ENCODE results near the gene VIPR1. TPM values are rescaled to one million over a fixed set of nuclear protein-coding genes. Genes with fewer than 3 reads are reported as not detected.

Gene VIPR1
- total RNA-seq, 1 experiment from 2014 or later, result 3.7 TPM

- Histone ChIP-seq H3K27me3 (ENCODE audit: low read length) (no peaks in the 10 kb centered on the region), H3K9me3 (ENCODE audit: low read length) (no peaks in the 10 kb centered on the region), H2AFZ (ENCODE audit: low read length) (peak overlapping the region; percentile 97), H3F3A (ENCODE audit: low read length, unreplicated experiment) (no peaks in the 10 kb centered on the region), H3K27ac (ENCODE audit: low read length) (peak overlapping the region; percentile 76), H3K4me2 (ENCODE audit: low read length) (peak overlapping the region; percentile 98), H4K20me1 (ENCODE audit: low read length) (no peaks in the 10 kb centered on the region), H3K4me3 (ENCODE audit: low read length) (peak overlapping the region; percentile 92), H3K9me2 (replicated peaks; ENCODE audit: low read length) (no peaks in the 10 kb centered on the region), H3K9ac (ENCODE audit: low read length) (peak overlapping the region; percentile 90), H3K79me2 (ENCODE audit: low read length) (peaks cover 33% of the 10 kb centered on the region), H3K4me1 (ENCODE audit: insufficient read depth, low read length) (peaks cover 26% of the 10 kb centered on the region), H3K36me3 (ENCODE audit: low read depth, low read length) (no peaks in the 10 kb centered on the region; the same call in 1 of the 2 replicates)
- CTCF ChIA-PET, result interaction anchor here (0.7 to 1.2 kb wide), 2 partner anchors 18 to 81 kb away, joined by 3 to 6 read pairs; partner anchors contain the start of gene NKTR
- DNase-seq (no peak), ATAC-seq (peak; percentile 1)
- POLR2A ChIA-PET (ENCODE audit: unreplicated experiment), result no interaction called here
- TF ChIP-seq EZH2 (IDR thresholded peaks at IDR 0.05; ENCODE audit: low read length, unreplicated experiment) (no peak), EZH2phosphoT487 (IDR thresholded peaks at IDR 0.05; ENCODE audit: borderline replicate concordance, low read length) (no peak), CTCF (conservative IDR thresholded peaks at IDR 0.05; ENCODE audit: low read depth, low read length) (no peak)
- intact Hi-C loops (cut with micrococcal nuclease), result loop anchor here (1.0 kb wide), 2 partner anchors 8 to 18 kb away; partner anchors contain the start of genes NKTR and SS18L2
- TSS peak; percentile 80 for BruUV-seq (replicated peaks)
Measured at GRCh38 chr3:42582474-42583070, 80.1 kb downstream of the VIPR1 start.

Other genes with a start within 250 kb of the VIPR1 start
- 0.46 TPM in 1 of 2 replicates, not detected in the other for gene CCK, start 236.5 kb upstream of the VIPR1 start, total RNA-seq (2014; rRNA removed)
- not detected in 2 replicates for gene LYZL4, start 92.0 kb upstream of the VIPR1 start, total RNA-seq (2014; rRNA removed)
- 43.2 and 63.3 TPM in 2 replicates for gene SEC22C, start 79.3 kb downstream of the VIPR1 start, total RNA-seq (2014; rRNA removed)
- 31.1 and 36.8 TPM in 2 replicates for gene SS18L2, start 88.2 kb downstream of the VIPR1 start, total RNA-seq (2014; rRNA removed)
- 35.3 and 37.6 TPM in 2 replicates for gene NKTR, start 98.0 kb downstream of the VIPR1 start, total RNA-seq (2014; rRNA removed)
- gene ZBTB47, start 151.1 kb downstream of the VIPR1 start, total RNA-seq (2014; rRNA removed), result 9.5 and 10.8 TPM in 2 replicates
- not detected in 2 replicates for gene KLHL40, start 182.9 kb downstream of the VIPR1 start, total RNA-seq (2014; rRNA removed)
- gene HHATL, start 200.2 kb downstream of the VIPR1 start, total RNA-seq (2014; rRNA removed), result not detected in 2 replicates